Prostate gland (tissue), 2 donors: ENCODE measurements around the gene MFAP2.

Source experiments
- CTCF ChIP-seq, 4 experiments: fragments of 200-600 bp in 2 of 4; fragments of 450-650 bp in 2 of 4; sonication (generic) in 2 of 4; IDR thresholded peaks; 1 replicate in 3 of 4; 2 replicates in 1 of 4; pipeline ENCODE4 v1.5.1; 2016 to 2019; ENCODE audit warnings: antibody characterized with exemption in 4 of 4, mild to moderate bottlenecking in 2 of 4, moderate library complexity in 2 of 4
- POLR2A ChIP-seq: fragments of 450-650 bp; IDR thresholded peaks from one replicate; pipeline ENCODE4 v1.6.1; 2016; ENCODE audit warnings: antibody characterized with exemption, mild to moderate bottlenecking

- TF ChIP-seq POLR2A (no peak), CTCF (IDR thresholded peaks at IDR 0.05) (no peak)
Observed at GRCh38 chr1:16986560-16986959, 6.1 kb upstream of the MFAP2 start.
